Measurements from ENCODE around the gene ARHGAP11A.

The ARHGAP11A gene

GRCh38 chr15:32651229-32651837, 36.0 kb downstream of the ARHGAP11A start:
- H3K4me2 ChIP-seq (ENCODE audit: low read depth, low read length, poor library complexity, severe bottlenecking): no peak overlapping the region
- H4K20me1 ChIP-seq (ENCODE audit: low read depth, low read length): no peaks in the 10 kb centered on the region
- no peaks in the 10 kb centered on the region for H3K27me3 ChIP-seq (ENCODE audit: low read length)
- H2AFZ ChIP-seq (ENCODE audit: low read depth, low read length, severe bottlenecking): no peak overlapping the region
- H3K4me3 ChIP-seq (ENCODE audit: insufficient read depth, low read length, poor library complexity, severe bottlenecking): no peak overlapping the region
- peaks cover 9% of the 10 kb centered on the region; the same call in 1 of the 2 replicates for H3K36me3 ChIP-seq (ENCODE audit: low read length)
- no peak overlapping the region for H3K27ac ChIP-seq (ENCODE audit: low read depth, low read length)
- no peaks in the 10 kb centered on the region for H3K9me3 ChIP-seq (ENCODE audit: insufficient read depth, low read length)
- TF ChIP-seq EZH2phosphoT487 (conservative IDR thresholded peaks at IDR 0.05; ENCODE audit: low read length) (no peak), CTCF (IDR thresholded peaks at IDR 0.05; ENCODE audit: insufficient read depth, low read length, poor library complexity, severe bottlenecking) (peak; percentile 72)
- H3K79me2 ChIP-seq (ENCODE audit: insufficient read depth, low read length): no peaks in the 10 kb centered on the region
- H3K9ac ChIP-seq (ENCODE audit: low read length): no peak overlapping the region
- H3F3A ChIP-seq (ENCODE audit: insufficient read depth): no peaks in the 10 kb centered on the region
- H3K9me2 ChIP-seq (replicated peaks; ENCODE audit: insufficient read depth, low read length): no peaks in the 10 kb centered on the region

- Histone ChIP-seq H2AFZ (ENCODE audit: low read depth, low read length, severe bottlenecking) (no peak overlapping the region), H3F3A (ENCODE audit: insufficient read depth) (no peaks in the 10 kb centered on the region), H3K79me2 (ENCODE audit: insufficient read depth, low read length) (no peaks in the 10 kb centered on the region), H3K27ac (ENCODE audit: low read depth, low read length) (no peak overlapping the region), H3K27me3 (ENCODE audit: low read length) (no peaks in the 10 kb centered on the region), H3K36me3 (ENCODE audit: low read length) (peaks cover 5% of the 10 kb centered on the region; the same call in 1 of the 2 replicates), H3K9me2 (replicated peaks; ENCODE audit: insufficient read depth, low read length) (no peaks in the 10 kb centered on the region), H4K20me1 (ENCODE audit: low read depth, low read length) (no peaks in the 10 kb centered on the region), H3K9ac (ENCODE audit: low read length) (no peak overlapping the region), H3K4me2 (ENCODE audit: low read depth, low read length, poor library complexity, severe bottlenecking) (no peak overlapping the region), H3K4me3 (ENCODE audit: insufficient read depth, low read length, poor library complexity, severe bottlenecking) (no peak overlapping the region), H3K9me3 (ENCODE audit: insufficient read depth, low read length) (no peaks in the 10 kb centered on the region)
- TF ChIP-seq CTCF (IDR thresholded peaks at IDR 0.05; ENCODE audit: insufficient read depth, low read length, poor library complexity, severe bottlenecking) (no peak), EZH2phosphoT487 (conservative IDR thresholded peaks at IDR 0.05; ENCODE audit: low read length) (no peak)
Measured at GRCh38 chr15:32652178-32652577, 36.9 kb downstream of the ARHGAP11A start.

- H3K4me3 ChIP-seq (ENCODE audit: insufficient read depth, low read length, poor library complexity, severe bottlenecking): no peak overlapping the region
- no peaks in the 10 kb centered on the region for H3K27me3 ChIP-seq (ENCODE audit: low read length)
- H2AFZ ChIP-seq (ENCODE audit: low read depth, low read length, severe bottlenecking): no peak overlapping the region
- peaks cover 4% of the 10 kb centered on the region; the same call in 1 of the 2 replicates for H3K36me3 ChIP-seq (ENCODE audit: low read length)
- H3K4me2 ChIP-seq (ENCODE audit: low read depth, low read length, poor library complexity, severe bottlenecking): no peak overlapping the region
- H3K79me2 ChIP-seq (ENCODE audit: insufficient read depth, low read length): no peaks in the 10 kb centered on the region
- H3K9me3 ChIP-seq (ENCODE audit: insufficient read depth, low read length): no peaks in the 10 kb centered on the region
- TF ChIP-seq CTCF (IDR thresholded peaks at IDR 0.05; ENCODE audit: insufficient read depth, low read length, poor library complexity, severe bottlenecking): no peak
- TF ChIP-seq EZH2phosphoT487 (conservative IDR thresholded peaks at IDR 0.05; ENCODE audit: low read length): no peak
- no peaks in the 10 kb centered on the region for H4K20me1 ChIP-seq (ENCODE audit: low read depth, low read length)
- no peak overlapping the region for H3K27ac ChIP-seq (ENCODE audit: low read depth, low read length)
- no peaks in the 10 kb centered on the region for H3F3A ChIP-seq (ENCODE audit: insufficient read depth)
- no peaks in the 10 kb centered on the region for H3K9me2 ChIP-seq (replicated peaks; ENCODE audit: insufficient read depth, low read length)
- no peak overlapping the region for H3K9ac ChIP-seq (ENCODE audit: low read length)
Measured at GRCh38 chr15:32656091-32656490, 40.8 kb downstream of the ARHGAP11A start.
